WTC11 (cell line): ENCODE measurements around the gene GPR3.

Experiments used
- ATF2 ChIP-seq: sonication (generic); formaldehyde crosslinking; IDR thresholded peaks from 2 replicates; pipeline ENCODE4 v1.8.1; 2022; ENCODE audit warnings: low read depth, missing genetic modification reagents, borderline replicate concordance
- CBFB ChIP-seq: sonication (generic); formaldehyde crosslinking; IDR thresholded peaks from 2 replicates; pipeline ENCODE4 v1.8.1; 2022; ENCODE audit warnings: mild to moderate bottlenecking, low read depth, missing genetic modification reagents
- CREB1 ChIP-seq: sonication (generic); formaldehyde crosslinking; IDR thresholded peaks from 2 replicates; pipeline ENCODE4 v1.8.0; 2023; ENCODE audit warnings: mild to moderate bottlenecking, missing genetic modification reagents
- CTCF ChIP-seq: fragments of 200-600 bp; IDR thresholded peaks from 2 replicates; pipeline ENCODE4 v1.8.0; 2022; ENCODE audit warnings: antibody characterized with exemption
- FOXJ3 ChIP-seq: sonication (generic); formaldehyde crosslinking; IDR thresholded peaks from 2 replicates; pipeline ENCODE4 v1.9.0; 2021; ENCODE audit warnings: missing genetic modification reagents, mild to moderate bottlenecking, borderline replicate concordance
- IRF2 ChIP-seq: sonication (generic); formaldehyde crosslinking; IDR thresholded peaks from 2 replicates; pipeline ENCODE4 v1.8.0; 2022; ENCODE audit warnings: low read depth, missing genetic modification reagents, borderline replicate concordance
- JUN ChIP-seq: sonication (generic); formaldehyde crosslinking; IDR thresholded peaks from 2 replicates; pipeline ENCODE4 v1.8.0; 2023; ENCODE audit warnings: mild to moderate bottlenecking, missing genetic modification reagents
- MAX ChIP-seq: sonication (generic); formaldehyde crosslinking; IDR thresholded peaks from 2 replicates; pipeline ENCODE4 v1.8.0; 2022; ENCODE audit warnings: mild to moderate bottlenecking, missing genetic modification reagents
- TEAD4 ChIP-seq: sonication (generic); formaldehyde crosslinking; IDR thresholded peaks from 2 replicates; pipeline ENCODE4 v1.8.0; 2022; ENCODE audit warnings: mild to moderate bottlenecking, missing genetic modification reagents
- ZNF416 ChIP-seq: fragments of 250-450 bp; sonication (Bioruptor Pico); IDR thresholded peaks from 2 replicates; pipeline ENCODE4 v1.9.0; 2021; ENCODE audit warnings: mild to moderate bottlenecking, inconsistent platforms
- TF ChIP-seq, protein P1 (sequence below): sonication (generic); formaldehyde crosslinking; IDR thresholded peaks from 2 replicates; pipeline ENCODE4 v1.8.1; 2022; ENCODE audit warnings: mild to moderate bottlenecking, moderate library complexity, missing genetic modification reagents
- TF ChIP-seq, protein P2 (sequence below): sonication (generic); formaldehyde crosslinking; IDR thresholded peaks from 2 replicates; pipeline ENCODE4 v1.8.1; 2023; ENCODE audit warnings: mild to moderate bottlenecking, missing genetic modification reagents, moderate library complexity

GRCh38 chr1:27405074-27405473 lies 12.7 kb downstream of the GPR3 start:
- TF ChIP-seq CTCF (no peak), TEAD4 (CRISPR knock-in tag) (no peak), MAX (CRISPR knock-in tag) (no peak), ZNF416 (CRISPR knock-in tag) (no peak), CREB1 (CRISPR knock-in tag) (no peak), ATF2 (CRISPR knock-in tag) (no peak), IRF2 (no peak), JUN (CRISPR knock-in tag) (no peak), CBFB (CRISPR knock-in tag) (no peak), FOXJ3 (CRISPR knock-in tag) (no peak)
- TF ChIP-seq, protein P1, sequence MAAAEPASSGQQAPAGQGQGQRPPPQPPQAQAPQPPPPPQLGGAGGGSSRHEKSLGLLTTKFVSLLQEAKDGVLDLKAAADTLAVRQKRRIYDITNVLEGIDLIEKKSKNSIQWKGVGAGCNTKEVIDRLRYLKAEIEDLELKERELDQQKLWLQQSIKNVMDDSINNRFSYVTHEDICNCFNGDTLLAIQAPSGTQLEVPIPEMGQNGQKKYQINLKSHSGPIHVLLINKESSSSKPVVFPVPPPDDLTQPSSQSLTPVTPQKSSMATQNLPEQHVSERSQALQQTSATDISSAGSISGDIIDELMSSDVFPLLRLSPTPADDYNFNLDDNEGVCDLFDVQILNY (CRISPR knock-in tag) = no peak
- TF ChIP-seq, protein P2, sequence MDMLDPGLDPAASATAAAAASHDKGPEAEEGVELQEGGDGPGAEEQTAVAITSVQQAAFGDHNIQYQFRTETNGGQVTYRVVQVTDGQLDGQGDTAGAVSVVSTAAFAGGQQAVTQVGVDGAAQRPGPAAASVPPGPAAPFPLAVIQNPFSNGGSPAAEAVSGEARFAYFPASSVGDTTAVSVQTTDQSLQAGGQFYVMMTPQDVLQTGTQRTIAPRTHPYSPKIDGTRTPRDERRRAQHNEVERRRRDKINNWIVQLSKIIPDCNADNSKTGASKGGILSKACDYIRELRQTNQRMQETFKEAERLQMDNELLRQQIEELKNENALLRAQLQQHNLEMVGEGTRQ (CRISPR knock-in tag) = no peak
